GM18951 (cell line): ENCODE measurements around the gene ZNF576.
"Not testable (repeated sequence)": the region's sequence is repeated elsewhere in the genome, so short reads cannot be mapped to it uniquely, and the experiment has no call there.

Source experiments
- POLR2A ChIP-seq: IDR thresholded peaks from 4 replicates; pipeline ENCODE4 v1.6.1; 2011; ENCODE audit warnings: mild to moderate bottlenecking; ENCODE audit not compliant: insufficient read length, insufficient read depth; ENCODE audit errors: extremely low read depth
- in situ Hi-C: fragments of 300-500 bp; cut with MboI; formaldehyde crosslinking; loops from one replicate; pipeline ENCODE4 v1.12.0; 2022; ENCODE audit warnings: low sequenced_read_pairs, mixed read lengths, inconsistent platforms; ENCODE audit not compliant: unreplicated experiment

The ZNF576 gene

GRCh38 chr19:43584484-43584883 is 11.9 kb upstream of the ZNF576 start:
- in situ Hi-C loops, result no loop called here
- TF ChIP-seq POLR2A, result no peak

GRCh38 chr19:43586346-43586745 is 10.0 kb upstream of the ZNF576 start:
- TF ChIP-seq POLR2A, result no peak

GRCh38 chr19:43587029-43587428 is 9.4 kb upstream of the ZNF576 start:
- in situ Hi-C loops, result not testable (repeated sequence)

More at GRCh38 chr19:43586346-43586745, 10.0 kb upstream of the ZNF576 start:
- in situ Hi-C loops, result no loop called here

- TF ChIP-seq POLR2A, result no peak
- in situ Hi-C loops, result no loop called here
Observed at GRCh38 chr19:43589277-43589676, 7.1 kb upstream of the ZNF576 start.

- TF ChIP-seq POLR2A, result no peak
- in situ Hi-C loops, result no loop called here
Observed at GRCh38 chr19:43589678-43590077, 6.7 kb upstream of the ZNF576 start.

- in situ Hi-C loops, result no loop called here
- no peak for TF ChIP-seq POLR2A
Observed at GRCh38 chr19:43591904-43592772, 4.3 kb upstream of the ZNF576 start.

GRCh38 chr19:43592800-43593350 is 3.5 kb upstream of the ZNF576 start:
- no peak for TF ChIP-seq POLR2A
- in situ Hi-C loops, result no loop called here

- TF ChIP-seq POLR2A, result no peak
- in situ Hi-C loops, result no loop called here
Observed at GRCh38 chr19:43594081-43594697, 2.2 kb upstream of the ZNF576 start.

- TF ChIP-seq POLR2A, result peak; percentile 29
- in situ Hi-C loops, result no loop called here
Observed at GRCh38 chr19:43594710-43595604, 1.4 kb upstream of the ZNF576 start.

GRCh38 chr19:43595605-43595998 is 793 bp upstream of the ZNF576 start:
- TF ChIP-seq POLR2A, result no peak
- in situ Hi-C loops, result no loop called here

- in situ Hi-C loops, result no loop called here
- TF ChIP-seq POLR2A, result no peak
Observed at GRCh38 chr19:43596842-43597461, 557 bp downstream of the ZNF576 start.

- TF ChIP-seq POLR2A, result no peak
- in situ Hi-C loops, result no loop called here
Observed at GRCh38 chr19:43597876-43598275, 1.5 kb downstream of the ZNF576 start.
